Mucosa of gallbladder (tissue), 1 donor: ENCODE results near the gene ATXN1. TPM values are rescaled to one million over a fixed set of nuclear protein-coding genes. Genes with fewer than 3 reads are reported as not detected.
"Not testable (repeated sequence)": the region's sequence is repeated elsewhere in the genome, so short reads cannot be mapped to it uniquely, and the experiment has no call there.

Experiments
- DNase-seq: peaks from one replicate; pipeline ENCODE4 v3.0.0-alpha.2; 2020; ENCODE audit warnings: low spot score
- total RNA-seq: library from RNA; stranded (reverse); gene quantifications from one replicate; pipeline ENCODE4 v1.2.1, GENCODE V29; 2021
- donor health status: DM: no; HTN: no; CAD: no.

Gene ATXN1
- total RNA-seq, 1 donor from 2014 or later, result 71.0 TPM

DNA sequence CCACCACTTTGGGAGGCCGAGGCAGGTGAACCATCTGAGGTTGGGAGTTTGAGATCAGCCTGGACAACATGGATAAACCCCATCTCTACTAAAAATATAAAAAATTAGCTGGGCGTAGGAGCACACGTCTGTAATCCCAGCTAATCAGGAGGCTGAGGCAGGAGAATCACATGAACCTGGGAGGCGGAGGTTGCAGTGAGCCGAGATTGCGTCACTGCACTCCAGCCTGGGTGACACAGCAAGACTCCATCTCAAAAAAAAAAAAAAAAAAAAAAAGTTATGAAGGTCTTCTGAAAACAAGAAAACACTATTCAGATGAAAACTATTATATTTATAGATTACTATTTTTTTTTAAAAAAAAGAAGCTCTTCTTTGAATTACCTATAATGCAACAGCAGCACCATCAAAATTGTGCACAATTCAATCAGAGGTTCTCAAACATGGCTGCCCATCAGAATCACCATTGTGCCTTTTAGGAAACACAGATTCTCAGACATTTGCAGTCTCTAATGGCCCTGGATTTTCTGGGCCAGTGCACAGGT is 370.3 kb downstream of the ATXN1 start:
- DNase-seq, result not testable (repeated sequence)

DNA sequence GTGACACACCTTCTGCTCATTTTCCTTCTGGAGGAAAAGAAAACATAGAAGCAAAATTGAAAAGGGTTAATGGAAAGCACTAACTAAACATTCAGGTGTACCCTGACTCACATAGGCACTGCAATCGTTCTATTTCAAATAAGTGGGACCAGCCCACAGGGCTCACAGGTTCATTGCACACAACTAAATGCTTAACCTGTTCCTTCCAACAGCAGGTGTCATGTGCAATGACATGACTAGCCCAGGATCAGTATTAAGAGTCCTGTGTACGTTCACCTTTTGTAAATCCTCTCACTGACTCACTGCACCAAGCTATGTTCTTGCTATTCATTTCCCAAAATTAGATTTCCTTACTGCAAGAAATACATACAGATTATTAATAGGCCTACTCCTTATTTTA is 371.6 kb downstream of the ATXN1 start:
- no peak for DNase-seq

DNA sequence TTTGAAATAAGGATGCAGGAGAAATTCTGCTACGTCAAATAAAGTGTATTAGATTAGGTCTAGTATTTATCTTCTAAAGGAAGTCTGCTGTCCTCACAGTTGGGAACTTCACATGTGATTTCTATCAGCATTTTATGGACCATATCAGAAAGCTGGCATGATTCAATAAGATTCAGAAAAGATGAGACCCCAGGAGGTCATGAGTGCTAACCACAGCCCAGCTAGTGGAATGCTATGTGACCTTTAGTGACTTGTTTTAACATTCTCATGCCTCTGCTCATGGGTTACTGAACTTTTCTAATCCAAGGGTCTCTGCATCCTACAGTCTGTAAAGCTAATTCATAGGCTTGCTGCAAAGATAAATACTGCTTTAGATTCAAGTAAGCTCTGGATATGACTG is 372.8 kb downstream of the ATXN1 start:
- DNase-seq, result no peak

DNA sequence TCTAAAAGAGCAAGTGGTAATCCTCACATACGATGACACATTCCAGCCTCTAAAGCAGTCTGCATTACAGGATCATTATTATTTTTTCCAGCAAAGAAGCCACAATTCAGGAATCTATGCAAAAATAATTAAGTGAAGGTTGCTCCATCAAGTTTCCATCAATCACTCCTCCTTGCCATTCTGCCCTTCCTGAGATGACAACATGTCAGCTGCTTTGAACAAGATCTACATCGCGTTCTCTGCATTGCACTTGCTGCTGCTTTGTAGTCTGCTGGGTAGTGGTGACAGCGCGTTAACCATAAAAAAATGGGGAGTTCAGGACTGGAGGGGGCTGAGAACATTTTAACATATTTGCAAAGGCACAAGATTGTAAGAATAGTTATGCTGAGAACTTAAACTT is 375.2 kb downstream of the ATXN1 start:
- no peak for DNase-seq

DNA sequence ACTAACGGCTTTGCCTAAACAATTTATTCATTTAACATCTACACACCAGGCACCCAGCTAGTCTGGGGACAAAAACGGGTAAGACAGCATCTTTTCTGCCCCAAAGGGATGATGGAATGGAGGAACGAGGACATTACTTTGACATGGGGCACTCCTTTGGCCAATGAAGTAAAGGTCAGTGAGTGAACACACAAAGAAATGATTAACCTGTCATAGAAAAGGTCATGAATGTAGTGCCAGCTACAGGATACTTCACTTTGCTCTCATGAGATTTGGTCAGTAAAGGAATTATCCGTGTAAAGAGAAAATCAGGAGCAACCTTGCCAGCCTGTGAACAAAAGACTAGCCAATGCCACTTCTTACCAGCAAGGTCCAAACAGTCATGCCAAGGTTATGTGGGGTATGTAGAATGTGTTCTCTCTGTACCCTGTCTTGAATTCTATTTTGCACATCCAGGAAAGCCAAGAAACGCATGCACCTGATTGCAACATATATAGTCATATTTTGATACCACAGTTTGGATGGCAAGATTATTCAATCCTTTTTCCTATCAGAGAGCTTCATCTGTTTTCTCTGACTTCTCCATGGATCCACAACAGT is 377.6 kb downstream of the ATXN1 start:
- DNase-seq, result no peak

DNA sequence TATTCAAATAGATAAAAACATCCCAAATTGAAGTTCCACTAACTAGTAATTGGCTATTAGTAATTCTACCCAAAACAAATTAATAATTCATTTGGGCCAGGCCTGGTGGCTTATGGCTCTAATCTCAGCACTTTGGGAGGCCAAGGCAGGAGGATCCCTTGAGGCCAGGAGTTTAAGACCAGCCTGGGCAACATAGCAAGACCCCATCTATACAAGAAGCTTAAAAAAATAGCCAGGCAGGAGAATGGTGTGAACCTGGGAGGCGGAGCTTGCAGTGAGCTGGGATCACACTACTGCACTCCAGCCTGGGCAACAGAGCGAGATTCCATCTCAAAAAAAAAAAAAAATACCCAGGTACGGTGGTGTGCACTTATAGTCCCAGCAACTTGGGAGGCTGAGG is 379.3 kb downstream of the ATXN1 start:
- DNase-seq, result not testable (repeated sequence)

DNA sequence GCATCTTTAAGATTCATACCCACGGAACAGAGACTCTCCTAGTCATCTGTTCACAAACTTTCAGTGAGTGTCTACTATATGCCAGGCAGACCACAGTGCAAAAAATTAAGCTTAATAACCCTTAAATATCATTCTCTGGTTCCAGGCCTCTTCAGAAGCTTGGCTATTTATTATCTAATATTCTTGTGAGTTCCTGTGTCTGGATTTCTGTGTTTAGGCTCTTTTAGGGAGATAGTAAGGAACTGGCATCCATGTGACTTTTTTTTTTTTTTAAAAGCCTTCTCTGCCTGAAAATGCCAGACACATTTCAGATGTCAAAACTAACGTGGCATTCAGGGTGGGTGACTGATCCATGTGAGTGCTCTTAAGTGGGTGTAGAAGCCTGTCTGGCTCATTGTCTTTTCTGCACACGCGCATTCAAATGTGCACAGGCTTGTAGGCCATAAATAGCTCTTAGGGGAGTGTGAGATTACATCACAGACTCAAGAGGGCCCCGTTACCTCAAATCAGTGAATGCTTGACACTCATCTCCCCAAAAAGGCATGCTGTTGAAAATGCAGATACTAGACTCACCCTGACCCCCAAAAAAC is 380.9 kb downstream of the ATXN1 start:
- no peak for DNase-seq

DNA sequence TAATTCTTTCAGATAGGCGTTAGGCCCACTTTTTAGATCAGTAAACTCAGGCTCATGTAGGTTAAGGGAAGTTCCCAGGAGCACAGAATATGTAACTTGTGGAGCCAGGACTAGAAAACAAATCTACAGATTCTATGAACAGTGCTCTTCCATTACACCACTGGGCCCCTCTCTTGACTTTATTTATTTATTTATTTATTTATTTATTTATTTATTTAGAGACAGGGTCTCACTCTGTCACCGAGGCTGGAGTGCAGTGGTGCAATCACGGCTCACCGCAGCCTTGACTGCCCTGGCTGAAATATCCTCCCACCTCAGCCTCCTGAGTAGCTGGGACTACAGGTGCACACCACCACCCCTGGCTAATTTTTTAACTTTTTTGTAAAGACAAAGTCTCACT is 382.9 kb downstream of the ATXN1 start:
- DNase-seq, result not testable (repeated sequence)

DNA sequence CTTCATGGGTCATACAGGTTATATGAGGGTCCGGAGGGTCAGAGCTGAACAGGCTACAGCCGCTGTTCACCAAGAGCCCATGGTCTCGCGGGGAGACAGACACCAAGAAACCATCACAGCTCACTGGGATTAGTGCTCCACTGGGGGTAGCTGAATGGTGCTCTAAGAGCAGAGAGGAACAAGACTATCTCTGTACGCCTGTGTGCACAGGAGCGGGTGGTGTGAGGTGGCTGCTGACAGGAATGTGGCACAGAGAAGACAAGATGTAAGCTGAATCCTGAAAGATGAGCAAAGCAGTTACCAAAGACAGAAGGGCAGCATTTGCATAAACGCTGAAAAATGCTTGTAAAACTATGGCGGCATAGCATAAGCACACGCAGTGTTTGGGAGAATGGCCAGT is 383.8 kb downstream of the ATXN1 start:
- no peak for DNase-seq

DNA sequence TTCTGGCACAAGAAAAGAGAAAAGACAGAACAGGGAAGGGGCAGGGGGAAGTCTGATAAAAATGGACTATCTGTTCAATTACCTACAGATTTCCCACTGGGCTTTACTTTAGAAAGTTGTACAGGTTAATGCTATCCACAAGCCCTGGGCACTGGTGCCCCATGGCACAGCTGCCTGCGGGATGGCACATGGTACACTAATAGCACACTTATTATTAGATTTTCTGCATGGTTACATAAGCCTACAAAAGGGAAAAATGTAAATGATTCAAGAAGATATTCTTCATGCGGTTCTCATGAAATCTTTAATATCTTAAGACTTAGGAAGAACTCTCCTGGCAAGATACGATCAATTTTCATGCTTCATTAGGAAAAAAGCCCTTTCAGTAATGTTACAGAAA is 385.4 kb downstream of the ATXN1 start:
- no peak for DNase-seq

DNA sequence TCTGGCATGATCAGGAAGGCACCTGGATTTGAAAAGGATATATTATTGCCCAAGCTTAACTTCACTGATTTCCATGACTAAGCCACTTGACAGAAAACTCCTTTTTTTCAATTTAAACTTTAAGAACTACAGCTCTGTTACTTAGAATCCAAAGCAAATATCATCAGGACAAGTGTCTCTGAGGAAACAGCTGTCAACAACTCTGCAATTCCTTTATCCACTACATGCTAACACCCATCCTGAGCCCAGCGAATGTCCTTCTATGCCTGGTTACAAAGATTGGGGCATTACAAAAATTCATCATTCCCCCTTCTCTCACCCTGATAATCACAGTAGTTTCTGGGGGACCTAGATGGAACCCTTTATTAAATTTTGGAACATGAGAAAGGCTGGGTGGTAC is 386.1 kb downstream of the ATXN1 start:
- DNase-seq, result no peak

DNA sequence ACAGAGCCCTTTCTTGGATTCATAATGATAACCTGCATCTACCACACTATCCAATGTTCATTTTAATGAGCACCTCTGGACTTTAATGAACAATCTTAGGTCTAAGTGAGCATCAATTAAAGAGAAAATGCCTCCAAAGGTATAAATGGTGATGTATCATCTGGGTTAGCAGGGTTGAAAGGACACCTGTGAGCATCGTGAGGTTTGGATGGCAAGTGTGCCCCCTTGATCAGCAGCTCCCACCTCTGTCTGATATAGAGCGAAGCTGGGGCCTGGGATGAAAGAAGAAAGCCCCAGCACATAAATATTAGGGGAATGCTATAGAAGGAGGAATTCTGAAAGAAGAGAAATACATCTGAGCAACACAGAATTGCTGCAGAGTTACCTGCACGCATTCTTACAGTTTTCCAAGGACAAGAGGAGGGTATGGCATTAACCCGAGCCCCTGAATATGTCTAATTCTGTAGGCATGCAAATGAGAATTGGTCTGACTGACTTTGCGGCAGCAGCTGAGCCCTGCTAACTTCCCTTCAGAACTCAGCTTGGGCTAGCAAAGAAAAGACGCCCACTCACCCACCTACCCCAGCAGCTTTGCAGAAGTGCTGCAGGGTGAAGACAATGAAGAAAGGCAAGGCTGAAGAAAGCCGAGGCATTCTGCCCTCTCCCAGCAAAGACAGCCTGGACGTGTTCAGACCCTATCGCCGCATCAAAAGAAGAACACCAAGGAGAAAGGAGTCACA is 386.6 kb downstream of the ATXN1 start:
- no peak for DNase-seq

DNA sequence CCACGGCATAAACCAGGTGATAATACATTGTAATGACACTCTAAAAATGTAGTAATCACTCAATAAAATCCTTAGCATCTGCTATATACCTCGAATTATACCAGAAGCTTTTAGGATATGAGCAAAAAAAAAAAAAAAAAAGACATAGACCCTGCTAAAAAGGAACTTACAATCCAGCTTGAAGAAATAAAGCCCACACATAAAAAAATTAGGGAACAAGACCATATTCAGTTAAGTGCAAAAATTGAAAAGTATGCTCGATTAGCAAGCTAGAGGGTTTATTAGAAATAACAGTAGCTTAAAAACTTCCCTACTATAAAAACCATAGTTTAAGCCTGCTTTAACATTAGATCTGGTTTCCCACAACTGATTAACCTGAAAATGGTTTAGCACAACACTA is 387.2 kb downstream of the ATXN1 start:
- DNase-seq, result no peak

DNA sequence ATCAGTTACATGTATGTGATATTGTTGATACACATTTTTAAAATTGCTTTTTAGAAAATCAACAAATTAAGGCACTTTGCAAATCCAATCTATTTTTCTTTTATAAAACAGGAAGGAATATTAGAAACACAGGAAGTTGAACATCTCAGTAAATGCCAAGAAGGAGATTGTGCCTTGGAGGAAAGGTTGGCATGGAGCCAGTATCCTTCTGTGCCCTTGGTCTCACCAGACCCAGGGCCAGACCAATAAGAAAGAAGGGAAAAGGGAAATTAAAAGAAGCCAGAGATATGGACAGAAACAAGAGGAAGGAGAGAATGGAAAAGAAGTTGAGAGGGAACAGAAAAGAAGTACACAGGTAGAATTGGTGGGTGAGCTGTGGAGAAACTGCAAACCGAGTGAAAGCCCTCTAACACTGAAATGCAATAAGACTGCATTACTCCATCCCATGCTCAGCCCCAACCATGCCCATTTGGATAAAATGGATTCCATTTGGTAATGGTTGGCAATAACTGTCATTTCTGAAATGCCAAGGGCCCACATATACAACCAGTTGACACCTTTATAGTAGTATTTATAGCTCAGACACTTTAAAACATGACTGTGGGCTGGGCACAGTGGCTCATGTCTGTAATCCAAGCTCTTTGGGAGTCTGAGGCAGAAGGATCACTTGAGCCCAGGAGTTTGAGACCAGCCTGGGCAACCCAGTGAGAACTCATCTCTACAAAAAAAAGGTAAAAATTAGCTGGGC is 389.1 kb downstream of the ATXN1 start:
- no peak for DNase-seq

DNA sequence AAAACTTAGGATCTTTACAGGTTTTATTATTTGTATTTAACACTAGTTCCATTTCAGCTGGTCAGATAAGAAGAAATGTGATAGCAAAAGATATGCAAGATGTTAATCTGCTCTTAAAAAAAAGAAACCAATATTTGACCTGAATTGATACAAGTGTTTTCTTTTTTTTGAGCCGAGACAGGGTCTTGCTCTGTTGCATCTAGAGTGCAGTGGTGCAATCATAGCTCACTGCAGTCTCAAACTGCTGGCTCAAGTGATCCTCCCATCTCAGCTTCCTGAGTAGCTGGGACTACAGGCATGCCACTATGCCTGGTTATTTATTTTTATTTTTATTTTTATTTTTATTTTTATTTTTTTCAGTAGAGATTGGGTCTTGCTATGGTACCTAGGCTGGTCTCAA is 389.9 kb downstream of the ATXN1 start:
- DNase-seq, result no peak

DNA sequence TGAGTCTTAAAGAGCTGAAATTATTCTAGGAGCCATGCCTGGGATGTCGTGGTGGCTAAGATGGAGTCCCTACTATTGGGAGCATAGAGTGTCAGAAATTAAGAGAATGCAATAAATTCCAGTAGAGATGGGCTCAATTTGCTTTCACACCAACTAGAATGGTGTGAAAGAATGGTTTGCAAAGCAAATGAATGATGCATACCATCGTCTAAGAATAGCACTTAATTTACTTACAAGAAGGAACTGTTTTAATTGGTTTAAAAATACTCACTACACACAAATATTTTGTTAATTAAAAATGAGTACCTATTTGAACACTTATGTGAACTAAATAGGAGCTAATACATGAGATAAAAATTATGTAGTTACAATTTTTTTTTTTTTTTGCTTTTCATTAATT is 390.3 kb downstream of the ATXN1 start:
- DNase-seq, result no peak

DNA sequence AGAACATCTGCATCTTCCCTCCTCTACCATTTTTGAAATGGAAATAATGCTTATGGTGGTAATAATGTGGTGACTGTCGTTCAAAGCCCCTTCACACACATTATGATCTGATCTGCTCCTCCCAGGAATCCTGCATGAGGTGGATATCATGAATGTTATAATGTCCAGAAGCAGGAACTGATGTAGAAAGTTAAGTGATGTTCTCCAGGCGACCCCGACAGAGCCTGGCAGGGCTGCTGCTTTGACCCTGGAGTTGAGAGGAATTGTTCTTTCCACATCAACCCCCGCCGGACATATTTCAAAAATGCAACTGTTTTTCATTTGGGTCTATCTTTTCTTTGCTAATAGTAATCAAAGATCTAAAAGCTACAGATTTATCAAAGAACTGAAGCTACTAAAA is 391.3 kb downstream of the ATXN1 start:
- DNase-seq, result no peak

DNA sequence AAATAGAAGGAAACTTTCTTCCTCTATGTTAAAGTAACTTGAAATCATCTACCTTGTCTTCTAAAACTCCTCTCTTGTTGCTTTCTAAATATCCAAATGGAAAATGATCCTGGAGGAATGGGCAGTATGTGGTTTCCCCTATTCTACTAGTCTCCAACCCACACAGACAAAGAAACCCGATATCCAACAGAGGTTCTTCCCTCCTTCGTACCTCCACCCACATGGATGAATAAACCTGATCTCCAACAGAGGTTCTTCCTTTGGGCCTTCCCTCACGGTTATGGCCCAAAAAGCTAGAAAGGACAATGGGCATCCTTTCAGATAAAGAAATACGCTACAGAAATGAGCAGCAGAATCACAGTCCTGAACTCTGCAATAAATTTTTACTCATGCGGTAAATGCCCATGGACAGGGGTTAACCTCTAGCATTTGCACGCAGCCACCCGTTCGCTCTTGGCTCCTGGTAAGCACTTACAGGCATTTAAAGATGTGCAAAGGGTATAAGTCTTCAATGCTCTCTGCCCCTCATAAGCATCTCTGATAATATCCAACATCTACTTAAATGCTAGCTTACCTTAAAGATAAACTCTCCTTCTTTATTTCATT is 392.0 kb downstream of the ATXN1 start:
- no peak for DNase-seq

DNA sequence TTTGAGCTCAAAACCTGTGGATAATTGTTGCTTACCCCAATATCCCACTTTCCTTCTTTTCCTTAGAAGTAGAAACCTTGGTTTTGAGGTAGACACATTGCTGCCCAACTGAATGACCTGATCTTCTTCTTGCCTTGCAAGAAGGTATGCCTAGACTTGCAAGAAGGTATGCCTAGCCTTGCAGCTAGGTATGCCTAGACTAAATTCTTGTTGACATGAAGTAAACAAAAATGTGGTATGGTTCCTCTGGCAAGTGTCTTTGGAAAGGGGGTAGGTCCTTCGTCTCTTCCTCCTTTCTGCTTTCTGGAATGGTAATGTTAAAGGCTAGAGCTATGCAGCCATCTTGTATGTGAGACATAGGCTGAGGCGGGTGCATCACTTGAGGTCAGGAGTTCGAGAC is 393.7 kb downstream of the ATXN1 start:
- no peak for DNase-seq

DNA sequence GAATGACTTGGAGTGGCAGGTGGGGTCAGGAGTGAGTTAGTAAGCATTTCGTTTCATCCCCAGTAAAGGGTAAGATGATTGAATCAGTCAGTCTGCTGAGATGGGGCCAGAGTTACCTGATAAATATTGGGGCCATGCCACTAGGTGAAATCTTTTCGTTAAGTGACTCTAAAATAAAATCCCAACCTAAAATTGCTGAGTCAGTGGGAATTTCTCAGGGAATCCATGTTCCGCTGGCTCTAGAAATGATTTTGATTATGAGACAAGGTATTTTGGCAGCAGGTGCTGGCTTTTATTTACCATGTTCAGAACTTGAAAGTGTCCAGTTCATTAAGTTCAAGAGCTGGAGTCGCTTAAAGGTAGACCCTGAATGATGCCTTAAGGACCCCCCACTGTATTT is 397.5 kb downstream of the ATXN1 start:
- no peak for DNase-seq

DNA sequence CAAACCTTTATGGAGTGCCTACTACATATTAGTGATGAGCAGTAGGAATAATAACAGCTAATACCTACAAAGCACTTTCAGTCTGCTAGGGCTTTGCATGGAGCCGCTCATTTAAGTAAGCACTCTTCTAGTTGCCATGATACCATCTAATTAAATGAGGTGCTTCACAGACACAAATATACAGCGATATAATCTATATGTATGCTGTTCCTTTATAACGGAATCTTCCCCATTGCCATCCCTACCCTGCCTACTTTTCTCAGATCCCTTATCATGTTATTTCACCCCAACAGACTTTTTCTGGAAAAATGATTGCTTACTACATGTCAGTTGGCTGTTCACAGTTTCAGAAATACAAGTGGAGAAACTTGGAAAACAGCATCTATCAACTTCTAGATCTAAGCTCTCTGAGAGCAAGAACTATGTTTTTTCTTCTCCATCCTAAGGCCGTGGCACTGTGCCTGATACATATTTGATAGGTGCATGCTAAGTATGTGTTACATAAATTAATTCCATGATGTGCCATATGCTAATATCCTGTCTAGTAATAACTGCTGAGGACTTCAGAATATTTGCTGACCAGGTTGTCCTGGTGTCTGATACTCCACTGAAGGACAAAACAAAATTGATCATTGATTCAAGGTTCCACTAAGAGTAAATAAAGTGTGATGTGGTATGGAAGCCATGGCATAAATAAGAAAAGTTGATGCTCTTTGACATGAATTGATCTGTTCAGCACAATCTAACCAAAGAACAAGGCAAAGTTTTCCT is 398.3 kb downstream of the ATXN1 start:
- no peak for DNase-seq
